OCI-LY3 (cell line): ENCODE results near the gene ZMIZ1.

Source experiments
- H2AFZ ChIP-seq: fragments of 200-600, 300-600 bp; shearing (Covaris generic); 2 replicates; pipeline ENCODE4 v1.6.0; 2014; ENCODE audit warnings: antibody characterized with exemption, low read depth, low read length
- H3K27ac ChIP-seq: fragments of 200-600, 300-600 bp; sonication (generic); 2 replicates; pipeline ENCODE4 v1.5.1; 2014; ENCODE audit warnings: mild to moderate bottlenecking, low read length, moderate library complexity, mixed read lengths
- H3K27me3 ChIP-seq: fragments of 200-600, 300-600 bp; sonication (generic); 2 replicates; pipeline ENCODE4 v1.6.1; 2014; ENCODE audit warnings: low read depth, low read length, mixed read lengths
- H3K36me3 ChIP-seq: fragments of 200-600, 300-600 bp; sonication (generic); replicated peaks from 2 replicates; pipeline ENCODE3; 2014; ENCODE audit warnings: low read depth, low read length, mixed read lengths
- H3K4me1 ChIP-seq: fragments of 300-600, 200-600 bp; sonication (generic); 2 replicates; pipeline ENCODE4 v1.6.1; 2014; ENCODE audit warnings: low read length, mixed read lengths
- H3K4me2 ChIP-seq: fragments of 200-600, 300-600 bp; sonication (generic); 2 replicates; pipeline ENCODE4 v1.6.1; 2014; ENCODE audit warnings: low read length, mixed read lengths
- H3K4me3 ChIP-seq: fragments of 300-600, 200-600 bp; sonication (generic); 2 replicates; pipeline ENCODE4 v1.5.1; 2014; ENCODE audit warnings: antibody characterized with exemption, mild to moderate bottlenecking, low read length, moderate library complexity
- H3K79me2 ChIP-seq: fragments of 300-600, 200-600 bp; shearing (Covaris generic); 2 replicates; pipeline ENCODE4 v1.6.1; 2014; ENCODE audit warnings: mild to moderate bottlenecking, low read length, mixed read lengths
- H3K9ac ChIP-seq: fragments of 300-600, 200-600 bp; shearing (Covaris generic); 2 replicates; pipeline ENCODE4 v1.6.0; 2014; ENCODE audit warnings: mild to moderate bottlenecking, low read length, moderate library complexity
- H3K9me3 ChIP-seq: fragments of 200-600, 300-600 bp; shearing (Covaris generic); 2 replicates; pipeline ENCODE4 v1.6.1; 2014; ENCODE audit warnings: low read length, mixed read lengths; ENCODE audit not compliant: insufficient read depth
- H4K20me1 ChIP-seq: fragments of 200-600, 300-600 bp; sonication (generic); 2 replicates; pipeline ENCODE4 v1.6.1; 2016; ENCODE audit warnings: low read length, mixed read lengths; ENCODE audit not compliant: insufficient read depth
- CTCF ChIP-seq: fragments of 200-600, 300-600 bp; sonication (generic); IDR thresholded peaks from 2 replicates; pipeline ENCODE4 v1.5.1; 2014; ENCODE audit warnings: antibody characterized with exemption, low read length, low read depth
- EZH2phosphoT487 ChIP-seq: fragments of 200-600 bp; shearing (Covaris generic); IDR thresholded peaks from 2 replicates; pipeline ENCODE4 v1.6.1; 2018; ENCODE audit warnings: antibody characterized with exemption, mixed run types, low read depth

ZMIZ1 gene

GRCh38 chr10:79321951-79322350 lies 253.2 kb downstream of the ZMIZ1 start:
- Histone ChIP-seq H3K79me2 (no peaks in the 10 kb centered on the region), H3K4me1 (peaks cover 15% of the 10 kb centered on the region), H3K27me3 (no peaks in the 10 kb centered on the region), H3K4me3 (no peak overlapping the region), H3K9ac (no peak overlapping the region), H3K9me3 (no peaks in the 10 kb centered on the region), H3K27ac (no peak overlapping the region), H4K20me1 (no peaks in the 10 kb centered on the region), H3K36me3 (no peaks in the 10 kb centered on the region), H2AFZ (no peak overlapping the region), H3K4me2 (no peak overlapping the region)
- no peak for TF ChIP-seq EZH2phosphoT487
- TF ChIP-seq CTCF = no peak

GRCh38 chr10:79322616-79323543 lies 254.1 kb downstream of the ZMIZ1 start:
- TF ChIP-seq CTCF (no peak), EZH2phosphoT487 (no peak)
- Histone ChIP-seq H3K79me2 (no peaks in the 10 kb centered on the region), H3K27me3 (no peaks in the 10 kb centered on the region), H3K4me2 (no peak overlapping the region), H3K4me1 (peaks cover 5% of the 10 kb centered on the region), H3K4me3 (no peak overlapping the region), H3K9ac (no peak overlapping the region), H2AFZ (no peak overlapping the region), H3K36me3 (no peaks in the 10 kb centered on the region), H4K20me1 (no peaks in the 10 kb centered on the region), H3K9me3 (no peaks in the 10 kb centered on the region), H3K27ac (no peak overlapping the region)

GRCh38 chr10:79323602-79324001 lies 254.8 kb downstream of the ZMIZ1 start:
- H3K4me1 ChIP-seq = no peaks in the 10 kb centered on the region
- H2AFZ ChIP-seq = no peak overlapping the region
- no peaks in the 10 kb centered on the region for H4K20me1 ChIP-seq
- H3K9me3 ChIP-seq = no peaks in the 10 kb centered on the region
- TF ChIP-seq CTCF = no peak
- TF ChIP-seq EZH2phosphoT487 = no peak
- no peak overlapping the region for H3K4me2 ChIP-seq
- no peaks in the 10 kb centered on the region for H3K36me3 ChIP-seq
- H3K9ac ChIP-seq = no peak overlapping the region
- H3K4me3 ChIP-seq = no peak overlapping the region
- H3K79me2 ChIP-seq = no peaks in the 10 kb centered on the region
- H3K27me3 ChIP-seq = no peaks in the 10 kb centered on the region
- no peak overlapping the region for H3K27ac ChIP-seq

- no peak overlapping the region for H3K4me3 ChIP-seq
- H3K9ac ChIP-seq = no peak overlapping the region
- TF ChIP-seq EZH2phosphoT487 (no peak), CTCF (no peak)
- H3K4me2 ChIP-seq = no peak overlapping the region
- H3K27me3 ChIP-seq = no peaks in the 10 kb centered on the region
- H3K27ac ChIP-seq = no peak overlapping the region
- H3K79me2 ChIP-seq = no peaks in the 10 kb centered on the region
- H4K20me1 ChIP-seq = no peaks in the 10 kb centered on the region
- no peaks in the 10 kb centered on the region for H3K36me3 ChIP-seq
- no peaks in the 10 kb centered on the region for H3K9me3 ChIP-seq
- no peaks in the 10 kb centered on the region for H3K4me1 ChIP-seq
- H2AFZ ChIP-seq = no peak overlapping the region
Measured at GRCh38 chr10:79324032-79324695, 255.4 kb downstream of the ZMIZ1 start.
